NCI-H1417 treated with DMSO at 0.1 percent for 48 hours (cell line): ENCODE measurements around the gene SLMAP.

Experiments
- DNase-seq: peaks from one replicate; lab custom pipeline; 2025; lab: John Stamatoyannopoulos, UW

SLMAP gene

DNA sequence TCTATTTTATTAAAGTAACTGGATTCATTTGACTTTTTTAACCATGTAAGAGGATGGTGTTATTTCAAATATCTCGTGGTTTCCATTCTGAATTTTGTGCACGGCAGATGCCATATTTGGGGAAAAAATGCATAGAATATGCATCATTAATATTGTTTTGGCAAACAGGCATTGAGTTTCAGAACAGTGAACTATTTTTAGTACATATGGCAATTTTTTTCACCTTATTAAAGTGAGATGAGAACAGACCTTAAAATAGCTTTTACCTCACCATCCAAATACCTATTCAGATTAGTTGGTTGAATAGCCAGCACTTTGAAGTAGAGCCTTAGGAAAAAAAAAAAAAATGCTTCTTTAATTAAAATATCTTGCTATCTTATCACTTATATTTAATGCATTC, 134.8 kb downstream of the SLMAP start:
- DNase-seq, result no peak

- no peak for DNase-seq
These were observed 136.3 kb downstream of the SLMAP start for GRCh38 chr3:57892423-57892822.

DNA sequence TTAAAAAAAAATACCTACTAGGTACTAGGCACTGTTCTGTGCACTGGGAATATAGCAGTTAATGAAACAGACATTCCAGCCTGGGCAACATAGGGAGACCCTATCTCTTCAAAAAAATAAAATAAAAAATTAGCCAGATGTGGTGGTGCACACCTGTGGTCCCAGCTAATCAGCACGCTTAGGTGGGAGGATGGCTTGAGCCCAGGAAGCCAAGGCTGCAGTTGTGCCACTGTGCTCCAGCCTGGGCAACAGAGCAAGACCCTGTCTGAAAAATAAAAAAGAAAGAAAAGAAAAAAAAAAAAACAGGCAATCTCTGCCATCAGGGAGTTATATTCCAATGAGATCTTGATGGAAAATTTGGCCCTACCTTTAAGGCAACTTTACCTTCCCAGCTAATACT, 137.0 kb downstream of the SLMAP start:
- no peak for DNase-seq

- DNase-seq, result no peak
These were observed 137.6 kb downstream of the SLMAP start for GRCh38 chr3:57893668-57894067.

- DNase-seq, result no peak
These were observed 139.9 kb downstream of the SLMAP start for GRCh38 chr3:57896031-57896430.

- no peak for DNase-seq
These were observed 140.6 kb downstream of the SLMAP start for GRCh38 chr3:57896691-57897090.

DNA sequence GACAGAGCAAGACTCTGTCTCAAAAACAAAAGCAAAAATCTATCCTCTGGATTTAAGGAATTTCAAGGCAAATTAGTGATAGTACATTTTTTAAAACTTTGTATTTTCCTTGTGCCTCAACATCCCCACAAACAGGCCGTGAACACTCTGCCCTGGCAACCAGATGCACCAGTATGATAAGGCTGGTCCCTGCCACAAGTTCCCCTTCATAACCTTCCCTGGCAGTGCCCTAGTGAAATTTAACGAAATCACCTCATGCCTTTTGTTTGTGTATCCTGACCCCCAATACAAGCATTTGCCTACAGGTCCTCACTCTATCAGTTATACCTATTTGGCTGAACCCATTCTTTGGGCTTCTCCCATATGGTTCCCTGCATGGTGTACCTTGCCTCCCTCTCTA, 144.7 kb downstream of the SLMAP start:
- no peak for DNase-seq

DNA sequence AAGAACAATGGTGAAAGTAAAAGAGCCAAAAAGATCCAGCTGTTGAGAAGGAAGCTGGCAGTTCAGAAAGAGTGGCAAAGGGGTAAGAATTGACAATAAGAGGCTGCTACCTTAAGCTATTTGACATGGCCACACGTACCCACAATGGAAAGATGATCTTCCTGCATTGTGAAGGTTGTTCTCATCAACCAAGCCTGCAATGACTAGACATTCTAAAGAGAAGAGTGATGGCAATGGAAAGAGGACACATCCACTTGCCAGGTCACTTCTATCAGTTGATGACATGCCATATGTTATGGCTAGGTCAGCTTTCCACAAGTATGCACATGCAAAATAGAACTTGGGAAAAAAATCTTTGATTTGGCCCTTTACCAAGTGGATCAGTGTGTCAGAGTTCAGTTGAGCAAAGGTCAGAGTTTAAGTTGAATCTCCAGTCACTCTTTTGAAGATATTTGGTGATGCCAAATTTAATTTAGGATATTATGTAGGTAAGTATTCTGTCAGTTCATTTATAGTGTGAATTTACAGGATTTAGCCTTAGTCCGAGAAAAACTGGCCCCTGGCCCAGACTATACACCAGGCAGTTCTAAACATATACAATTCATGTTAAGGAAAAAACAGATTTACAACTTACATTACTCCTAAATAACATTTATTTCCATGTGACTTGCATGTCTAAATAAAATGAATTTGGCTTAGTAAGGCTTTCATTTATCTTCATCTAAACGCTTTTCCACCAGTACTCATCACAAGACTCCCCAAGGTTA, 147.2 kb downstream of the SLMAP start:
- DNase-seq, result no peak

- no peak for DNase-seq
These were observed 154.9 kb downstream of the SLMAP start for GRCh38 chr3:57910990-57911389.

GRCh38 chr3:57911593-57911992, 155.5 kb downstream of the SLMAP start:
- no peak for DNase-seq

- DNase-seq, result no peak
These were observed 161.5 kb downstream of the SLMAP start for GRCh38 chr3:57917601-57918000.

DNA sequence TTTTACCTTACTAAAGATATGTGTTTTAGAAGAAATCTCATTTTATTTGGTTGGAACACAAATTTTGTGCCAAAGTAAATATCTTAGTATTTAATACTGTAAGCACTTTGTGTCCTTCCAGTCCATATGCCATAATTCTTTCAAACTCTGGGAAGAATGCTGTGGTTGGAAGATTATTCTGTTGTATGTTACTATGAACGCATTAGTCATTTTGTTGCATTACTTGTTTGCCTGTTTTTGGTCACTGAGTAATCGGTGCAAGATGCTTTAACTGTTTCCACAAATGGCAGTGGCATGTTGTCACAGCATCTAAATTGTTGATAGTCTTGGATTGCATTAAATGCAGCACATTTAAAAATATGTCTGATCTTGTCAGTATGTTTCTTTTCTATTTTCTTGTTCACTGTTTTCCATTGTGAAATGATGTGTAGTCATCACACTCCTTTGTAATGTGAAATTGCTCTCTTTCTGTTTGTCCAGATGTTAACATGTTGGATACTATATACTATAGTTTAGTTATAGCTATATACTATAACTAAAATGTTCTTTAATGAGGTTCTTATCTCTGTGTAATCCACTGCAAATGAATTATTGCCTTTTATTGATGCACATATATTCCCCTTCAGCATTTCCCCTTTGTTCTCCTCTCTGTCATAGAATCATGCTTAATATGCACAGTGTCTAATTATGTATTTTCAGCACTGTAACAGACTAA, 162.2 kb downstream of the SLMAP start:
- no peak for DNase-seq

GRCh38 chr3:57919987-57920386, 163.9 kb downstream of the SLMAP start:
- no peak for DNase-seq

DNA sequence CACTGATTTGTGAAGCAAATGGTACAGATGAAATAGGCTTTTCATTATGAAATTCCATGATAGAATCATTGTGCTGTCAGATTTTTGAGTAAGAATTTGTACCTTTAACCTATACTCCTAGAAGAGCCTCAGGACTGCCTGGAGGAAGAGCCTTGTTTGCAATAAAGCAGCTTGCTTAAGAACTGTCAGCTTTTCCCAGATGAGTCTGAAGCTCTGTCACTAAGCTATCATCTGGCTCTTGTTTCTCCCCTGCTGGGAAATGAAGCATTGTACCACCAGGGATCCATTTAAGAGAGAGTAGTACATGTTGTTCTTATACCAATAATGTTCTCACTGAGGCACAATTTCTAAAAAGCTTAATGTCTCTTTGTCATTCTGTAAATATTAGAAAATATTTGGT, 167.0 kb downstream of the SLMAP start:
- no peak for DNase-seq

DNA sequence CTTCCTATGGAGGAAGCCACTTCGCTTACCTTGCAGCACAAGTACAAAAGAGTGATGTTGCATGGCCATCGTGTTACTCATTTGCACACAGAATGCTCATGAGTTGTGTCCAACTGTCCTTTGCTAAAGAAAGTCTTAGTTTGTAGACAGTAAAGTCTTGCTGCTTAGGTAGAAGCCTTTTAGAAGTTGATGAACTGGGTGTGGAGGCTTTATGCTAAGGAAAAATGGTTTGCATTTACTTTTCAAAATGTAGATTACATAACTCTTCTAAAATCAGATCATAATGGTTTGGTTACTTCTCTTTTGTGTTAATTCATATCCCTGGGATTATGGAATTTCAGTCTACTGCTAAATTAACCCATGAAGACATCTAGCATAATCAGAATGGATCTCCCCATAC, 167.6 kb downstream of the SLMAP start:
- DNase-seq, result no peak

- DNase-seq, result no peak
These were observed 171.1 kb downstream of the SLMAP start for GRCh38 chr3:57927166-57927565.

GRCh38 chr3:57927916-57928315, 171.8 kb downstream of the SLMAP start:
- no peak for DNase-seq

DNA sequence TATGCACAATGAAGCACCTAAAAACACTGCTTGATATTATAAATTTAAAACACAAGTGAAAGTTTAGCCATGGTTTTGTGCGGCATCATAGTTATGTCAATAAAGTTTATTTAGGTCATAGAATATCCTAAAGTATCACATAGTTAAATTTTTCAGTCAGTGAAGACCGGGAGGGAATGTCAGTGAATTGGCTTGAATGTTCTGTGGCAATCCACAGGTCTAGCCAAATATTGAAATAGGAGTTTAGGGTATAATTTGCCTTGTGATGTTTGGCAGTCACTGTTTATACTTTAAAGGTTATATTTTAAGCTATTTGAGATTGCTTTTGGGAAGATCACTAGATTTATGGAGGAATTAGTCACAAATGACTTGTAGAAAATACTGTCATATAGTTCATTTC, 172.4 kb downstream of the SLMAP start:
- DNase-seq, result no peak

- no peak for DNase-seq
These were observed 173.9 kb downstream of the SLMAP start for GRCh38 chr3:57929988-57930387.

GRCh38 chr3:57933602-57934001, 177.5 kb downstream of the SLMAP start:
- DNase-seq, result no peak

DNA sequence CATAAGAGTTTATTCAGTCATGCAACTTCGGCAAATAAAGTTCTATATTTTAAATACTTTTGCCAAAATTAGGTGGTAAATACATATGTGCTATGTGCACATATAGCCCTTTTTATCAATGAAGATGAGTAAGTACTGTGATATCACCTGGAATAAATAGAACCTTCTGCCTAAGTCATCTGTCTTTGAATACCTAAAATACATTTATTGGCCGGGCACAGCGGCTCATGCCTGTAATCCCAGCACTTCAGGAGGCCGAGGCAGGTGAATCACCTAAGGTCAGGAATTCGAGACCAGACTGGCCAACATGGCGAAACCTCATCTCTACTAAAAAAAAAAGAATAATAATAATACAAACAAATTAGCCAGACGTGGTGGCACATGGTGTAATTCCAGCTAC, 178.3 kb downstream of the SLMAP start:
- DNase-seq, result no peak

GRCh38 chr3:57935539-57935938, 179.4 kb downstream of the SLMAP start:
- no peak for DNase-seq

DNA sequence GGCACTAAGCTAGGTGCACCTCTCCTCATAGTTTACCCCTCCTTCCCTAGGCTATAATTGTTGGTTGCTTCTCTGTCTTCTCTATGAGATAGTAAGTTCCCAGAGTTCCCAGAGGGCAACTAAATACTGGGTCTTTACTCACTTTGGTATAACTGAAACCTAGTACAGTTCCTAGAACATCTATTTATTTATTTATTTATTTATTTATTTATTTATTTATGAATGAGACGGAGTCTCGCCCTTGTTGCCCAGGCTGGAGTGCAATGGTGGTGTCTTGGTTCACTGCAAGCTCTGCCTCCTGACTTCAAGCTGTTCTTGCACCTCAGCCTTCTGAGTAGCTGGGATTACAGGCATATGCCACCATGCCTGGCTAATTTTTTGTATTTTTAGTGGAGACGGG, 181.0 kb downstream of the SLMAP start:
- DNase-seq, result no peak

DNA sequence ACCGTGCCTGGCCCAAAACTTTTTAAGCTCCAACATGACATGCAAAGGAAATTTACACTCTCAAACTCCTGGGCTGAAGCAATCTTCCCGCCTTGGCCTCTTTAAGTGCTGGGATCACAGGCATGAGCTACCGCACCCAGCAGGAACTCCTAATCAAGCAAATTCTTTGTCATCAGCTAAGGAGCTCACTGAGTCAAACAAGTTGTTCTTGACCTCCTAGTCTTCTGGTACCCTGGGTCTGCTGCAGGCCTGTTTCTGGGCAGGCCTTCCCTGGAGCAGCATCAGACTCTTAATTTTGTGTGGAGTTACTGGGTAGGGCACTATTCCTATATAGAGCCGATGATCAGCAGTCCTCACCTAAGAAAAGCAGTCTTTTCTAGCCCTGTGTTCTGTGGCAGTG, 183.7 kb downstream of the SLMAP start:
- no peak for DNase-seq
